K562 (cell line): ENCODE data around the gene RALGAPA2. TPM values are rescaled to one million over a fixed set of nuclear protein-coding genes. Genes with fewer than 3 reads are reported as not detected.

Experiments used
- ATAC-seq: fragments of 200-7000 bp; cut with Tn5 transposase; 3 replicates; pipeline ENCODE4 v1.9.1; 2020; ENCODE audit warnings: moderate library complexity
- BruUV-seq: library from RNA; stranded (reverse); fragments of 400-500 nt; replicated peaks from 2 replicates; lab custom pipeline; 2021; lab: Mats Ljungman, UMichigan
- CTCF ChIA-PET: fragments of 300-600 bp; formaldehyde crosslinking; extraction: SDS; loops from one replicate; lab custom pipeline; 2021; ENCODE audit warnings: low intra/inter-chr PET ratio; lab: Yijun Ruan, JAX
- POLR2A ChIA-PET: fragments of 300-600, 350-650 bp; sonication (Branson Sonifier 250); formaldehyde crosslinking; extraction: SDS; loops from one replicate; lab custom pipeline; 2021; ENCODE audit warnings: antibody characterized with exemption, inconsistent platforms; lab: Yijun Ruan, JAX
- DNase-seq, 4 experiments: peaks; one replicate each; pipeline versions ENCODE4 v3.0.0 to v3.0.0-alpha.2; 2011 to 2018; ENCODE audit warnings: low spot score in 3 of 4, mixed read lengths in 3 of 4; ENCODE audit errors: extremely low read depth in 1 of 4
- FAIRE-seq: peaks from 2 replicates; lab custom pipeline; 2011; peaks lifted over from hg19 to GRCh38; lab: Jason Lieb, UNC
- H2AFZ ChIP-seq: 2 replicates; pipeline ENCODE4 v1.6.0; 2011; ENCODE audit warnings: low read depth, low read length, control low read depth, inconsistent platforms
- H3K27ac ChIP-seq: fragments of 200-600 bp; 3 replicates; pipeline ENCODE4 v1.8.0; 2011; ENCODE audit warnings: low read depth, mild to moderate bottlenecking, control low read depth, inconsistent platforms, low read length, moderate library complexity, mixed read lengths; ENCODE audit errors: extremely low read depth
- H3K27me3 ChIP-seq, 2 experiments: fragments of 300-600 bp in 1 of 2; 2 replicates in 1 of 2; 3 replicates in 1 of 2; pipeline versions ENCODE4 v1.6.0 to v1.8.0; 2011; ENCODE audit warnings: inconsistent platforms in 2 of 2, low read length in 2 of 2, mild to moderate bottlenecking in 1 of 2, mixed read lengths in 1 of 2, moderate library complexity in 1 of 2; ENCODE audit not compliant: control insufficient read depth in 2 of 2, insufficient read depth in 2 of 2
- H3K36me3 ChIP-seq: fragments of 300-600 bp; 3 replicates; pipeline ENCODE4 v1.8.0; 2011; ENCODE audit warnings: mild to moderate bottlenecking, low read length, inconsistent platforms; ENCODE audit not compliant: control insufficient read depth, insufficient read depth
- H3K4me1 ChIP-seq, 2 experiments: fragments of 200-600 bp in 1 of 2; replicated peaks in 1 of 2; 2 replicates in 1 of 2; 3 replicates in 1 of 2; pipeline versions ENCODE4 v1.5.1 to v1.8.0; 2011; ENCODE audit warnings: inconsistent platforms in 2 of 2, low read length in 2 of 2, mild to moderate bottlenecking in 1 of 2, mixed read lengths in 1 of 2, moderate library complexity in 1 of 2; ENCODE audit not compliant: control insufficient read depth in 2 of 2, insufficient read depth in 2 of 2
- H3K4me2 ChIP-seq: 2 replicates; pipeline ENCODE4 v1.6.1; 2011; ENCODE audit warnings: low read length, control low read depth, inconsistent platforms, mixed read lengths; ENCODE audit not compliant: insufficient read depth
- H3K4me3 ChIP-seq: fragments of 200-600 bp; sonication (generic), shearing (Covaris generic); 2 replicates; pipeline ENCODE4 v1.5.1; 2016; ENCODE audit warnings: control low read depth, inconsistent platforms
- H3K79me2 ChIP-seq: fragments of 200-600 bp; 3 replicates; pipeline ENCODE4 v1.8.0; 2011; ENCODE audit warnings: low read length, inconsistent platforms; ENCODE audit not compliant: control insufficient read depth, insufficient read depth
- H3K9ac ChIP-seq, 2 experiments: 2 replicates each; pipeline versions ENCODE4 v1.6.0 to v1.6.1; 2011; ENCODE audit warnings: low read depth in 2 of 2, low read length in 2 of 2, control low read depth in 1 of 2, inconsistent platforms in 1 of 2, mild to moderate bottlenecking in 1 of 2, mixed read lengths in 1 of 2; ENCODE audit not compliant: insufficient read depth in 1 of 2
- H3K9me1 ChIP-seq: one replicate; pipeline ENCODE4 v1.6.0; 2011; ENCODE audit warnings: inconsistent platforms, mild to moderate bottlenecking, low read length, moderate library complexity; ENCODE audit not compliant: control insufficient read depth, insufficient read depth
- H3K9me3 ChIP-seq: replicated peaks from 2 replicates; pipeline ENCODE4 v1.5.1; 2011; ENCODE audit warnings: low read depth, low read length, inconsistent platforms; ENCODE audit not compliant: control insufficient read depth, insufficient read depth
- H4K20me1 ChIP-seq: replicated peaks from 2 replicates; pipeline ENCODE4 v1.6.1; 2011; ENCODE audit warnings: low read length, inconsistent platforms, mixed read lengths; ENCODE audit not compliant: control insufficient read depth, insufficient read depth
- BCOR ChIP-seq: fragments of 450-650 bp; IDR thresholded peaks from 2 replicates; pipeline ENCODE4 v1.6.1; 2016
- JUNB ChIP-seq: fragments of 450-650 bp; formaldehyde crosslinking; conservative IDR thresholded peaks from 2 replicates; pipeline ENCODE4 v1.4.0; 2020; ENCODE audit warnings: mild to moderate bottlenecking
- NR2F6 ChIP-seq: fragments of 450-650 bp; formaldehyde crosslinking; IDR thresholded peaks from 2 replicates; pipeline ENCODE4 v1.4.0; 2020; ENCODE audit warnings: mild to moderate bottlenecking
- POLR2A ChIP-seq: fragments of 450-650 bp; conservative IDR thresholded peaks from 2 replicates; pipeline ENCODE4 v1.6.1; 2016
- PTBP1 ChIP-seq: fragments of 200-400 bp; formaldehyde crosslinking; IDR thresholded peaks from 2 replicates; pipeline ENCODE4 v1.6.1; 2017; ENCODE audit warnings: low read depth, low read length
- WGBS: fragments of 100-300 bp; shearing (Covaris generic); methylation state at CpG from one replicate; pipeline ENCODE4 v1.1.6; 2016; ENCODE audit warnings: low coverage, mixed read lengths; ENCODE audit not compliant: insufficient coverage; ENCODE audit errors: missing lambda C conversion rate; 5-methylcytosine and 5-hydroxymethylcytosine counted together
- in situ Hi-C: fragments of 300-500 bp; cut with MboI; formaldehyde crosslinking; loops from 4 replicates; pipeline ENCODE4 v1.15.0; 2018; ENCODE audit warnings: inconsistent platforms, mixed read lengths
- intact Hi-C: fragments of 100-400 bp; cut with micrococcal nuclease; formaldehyde crosslinking; loops from 2 replicates; pipeline ENCODE4 v1.14.2; 2022
- polyA plus RNA-seq, 8 experiments: library from polyadenylated mRNA; depleted of rRNA in 4 of 8; stranded (reverse) in 5 of 8; unstranded in 3 of 8; fragments of >200 nt; fragmentation: Nextera tagmentation in 2 of 8; fragmentation: Illumina TruSeq in 1 of 8; extraction: Ambion mirVana in 2 of 8; extraction: Trizol in 1 of 8; gene quantifications; 2 replicates each; pipeline versions ENCODE4 v1.2.1 to v1.2.3, GENCODE V29; 2011 to 2014; ENCODE audit warnings: inconsistent platforms in 1 of 8, missing spikeins in 1 of 8
- total RNA-seq, 7 experiments: library from RNA; depleted of rRNA in 6 of 7; stranded (reverse); fragments of >200 nt in 6 of 7; fragmentation: Illumina TruSeq in 2 of 7; extraction: Trizol in 2 of 7; gene quantifications; 2 replicates each; pipeline versions ENCODE4 v1.2.1 to v1.2.3, GENCODE V29; 2011 to 2021; ENCODE audit warnings: low replicate concordance in 1 of 7
- TF ChIP-seq, protein P1 (sequence below): fragments of 450-650 bp; IDR thresholded peaks from one replicate; pipeline ENCODE4 v1.6.1; 2018; ENCODE audit warnings: mild to moderate bottlenecking, moderate library complexity; ENCODE audit not compliant: partially characterized antibody
- TF ChIP-seq, protein P2 (sequence below): fragments of 250-450 bp; sonication (Bioruptor Pico); IDR thresholded peaks from 2 replicates; pipeline ENCODE4 v1.4.0; 2020
- TF ChIP-seq, protein P3 (sequence below): sonication (generic); formaldehyde crosslinking; IDR thresholded peaks from 2 replicates; pipeline ENCODE4 v1.8.1; 2022; ENCODE audit warnings: missing genetic modification reagents
- TF ChIP-seq, protein P4 (sequence below), 2 experiments: fragments of 450-650 bp in 1 of 2; sonication (generic) in 1 of 2; formaldehyde crosslinking in 1 of 2; IDR thresholded peaks; 2 replicates each; pipeline versions ENCODE4 v1.7.1 to v1.9.0; 2016 to 2022; ENCODE audit warnings: inconsistent platforms in 1 of 2, mild to moderate bottlenecking in 1 of 2, missing genetic modification reagents in 1 of 2

RALGAPA2 gene
- total and polyA plus RNA-seq, 9 of the 15 experiments (the other 6 are each of a cell fraction or from before 2014, with no cell fraction given): 0.35 to 2.7 (median 1.4) TPM

DNA sequence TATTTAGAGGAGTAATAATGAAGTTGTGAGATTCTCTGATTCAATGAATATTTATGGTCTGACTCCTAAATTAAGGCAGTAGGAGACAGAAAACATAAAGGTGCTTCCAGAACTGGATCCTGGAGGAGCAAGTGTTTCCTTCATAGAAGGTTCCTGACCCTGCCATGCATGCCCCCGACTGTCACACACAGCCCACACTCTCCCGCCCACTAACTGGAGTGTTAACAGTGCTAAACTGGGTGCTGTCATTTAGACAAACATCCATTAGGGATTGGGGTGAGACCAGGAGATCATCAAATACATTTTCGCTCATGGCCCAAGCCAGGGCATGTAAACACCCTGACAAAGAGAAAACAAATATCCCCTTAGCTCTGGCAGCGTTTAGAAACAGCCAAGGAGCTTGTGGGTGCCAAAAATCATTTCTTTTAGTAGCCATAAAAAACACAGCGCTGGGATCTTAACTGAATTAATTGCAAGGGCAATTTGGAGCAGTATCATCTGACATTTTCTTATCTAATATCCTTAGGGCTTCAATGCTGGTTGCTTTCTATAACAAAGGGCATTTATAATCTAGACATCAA, 297.7 kb downstream of the RALGAPA2 start:
- Histone ChIP-seq H3K36me3 (no peaks in the 10 kb centered on the region), H3K27ac (no peak overlapping the region), H3K79me2 (no peaks in the 10 kb centered on the region), H3K9ac (no peak overlapping the region), H3K4me3 (no peak overlapping the region), H3K27me3 (peaks cover 0 to 9% of the 10 kb centered on the region in 2 experiments; a peak in 3 of 5 replicates), H3K9me1 (no peaks in the 10 kb centered on the region), H2AFZ (no peak overlapping the region), H3K4me1 (no peaks in the 10 kb centered on the region), H3K4me2 (no peak overlapping the region), H3K9me3 (no peaks in the 10 kb centered on the region), H4K20me1 (no peaks in the 10 kb centered on the region)
- ATAC-seq: no peak
- in situ Hi-C loops (no loop called here), intact Hi-C loops (no loop called here)
- ChIA-PET POLR2A (interaction anchor here (0.6 to 0.7 kb wide), 2 partner anchors 22 to 1371 kb away, joined by 3 read pairs; no protein-coding TSS in a partner anchor), CTCF (no interaction called here)
- DNase-seq: no peak
- 0% methylated on average over 5 of the region's 5 CpGs for WGBS
- FAIRE-seq: no peak
- no TSS peak for BruUV-seq
- TF ChIP-seq, protein P1, sequence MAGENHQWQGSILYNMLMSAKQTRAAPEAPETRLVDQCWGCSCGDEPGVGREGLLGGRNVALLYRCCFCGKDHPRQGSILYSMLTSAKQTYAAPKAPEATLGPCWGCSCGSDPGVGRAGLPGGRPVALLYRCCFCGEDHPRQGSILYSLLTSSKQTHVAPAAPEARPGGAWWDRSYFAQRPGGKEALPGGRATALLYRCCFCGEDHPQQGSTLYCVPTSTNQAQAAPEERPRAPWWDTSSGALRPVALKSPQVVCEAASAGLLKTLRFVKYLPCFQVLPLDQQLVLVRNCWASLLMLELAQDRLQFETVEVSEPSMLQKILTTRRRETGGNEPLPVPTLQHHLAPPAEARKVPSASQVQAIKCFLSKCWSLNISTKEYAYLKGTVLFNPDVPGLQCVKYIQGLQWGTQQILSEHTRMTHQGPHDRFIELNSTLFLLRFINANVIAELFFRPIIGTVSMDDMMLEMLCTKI: no peak
- TF ChIP-seq NR2F6 (CRISPR knock-in tag) (no peak), POLR2A (no peak), PTBP1 (no peak), JUNB (no peak), BCOR (no peak)
- TF ChIP-seq, protein P2, sequence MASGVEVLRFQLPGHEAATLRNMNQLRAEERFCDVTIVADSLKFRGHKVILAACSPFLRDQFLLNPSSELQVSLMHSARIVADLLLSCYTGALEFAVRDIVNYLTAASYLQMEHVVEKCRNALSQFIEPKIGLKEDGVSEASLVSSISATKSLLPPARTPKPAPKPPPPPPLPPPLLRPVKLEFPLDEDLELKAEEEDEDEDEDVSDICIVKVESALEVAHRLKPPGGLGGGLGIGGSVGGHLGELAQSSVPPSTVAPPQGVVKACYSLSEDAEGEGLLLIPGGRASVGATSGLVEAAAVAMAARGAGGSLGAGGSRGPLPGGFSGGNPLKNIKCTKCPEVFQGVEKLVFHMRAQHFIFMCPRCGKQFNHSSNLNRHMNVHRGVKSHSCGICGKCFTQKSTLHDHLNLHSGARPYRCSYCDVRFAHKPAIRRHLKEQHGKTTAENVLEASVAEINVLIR (CRISPR knock-in tag): no peak
- TF ChIP-seq, protein P3, sequence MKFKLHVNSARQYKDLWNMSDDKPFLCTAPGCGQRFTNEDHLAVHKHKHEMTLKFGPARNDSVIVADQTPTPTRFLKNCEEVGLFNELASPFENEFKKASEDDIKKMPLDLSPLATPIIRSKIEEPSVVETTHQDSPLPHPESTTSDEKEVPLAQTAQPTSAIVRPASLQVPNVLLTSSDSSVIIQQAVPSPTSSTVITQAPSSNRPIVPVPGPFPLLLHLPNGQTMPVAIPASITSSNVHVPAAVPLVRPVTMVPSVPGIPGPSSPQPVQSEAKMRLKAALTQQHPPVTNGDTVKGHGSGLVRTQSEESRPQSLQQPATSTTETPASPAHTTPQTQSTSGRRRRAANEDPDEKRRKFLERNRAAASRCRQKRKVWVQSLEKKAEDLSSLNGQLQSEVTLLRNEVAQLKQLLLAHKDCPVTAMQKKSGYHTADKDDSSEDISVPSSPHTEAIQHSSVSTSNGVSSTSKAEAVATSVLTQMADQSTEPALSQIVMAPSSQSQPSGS (CRISPR knock-in tag): no peak
- TF ChIP-seq, protein P4, sequence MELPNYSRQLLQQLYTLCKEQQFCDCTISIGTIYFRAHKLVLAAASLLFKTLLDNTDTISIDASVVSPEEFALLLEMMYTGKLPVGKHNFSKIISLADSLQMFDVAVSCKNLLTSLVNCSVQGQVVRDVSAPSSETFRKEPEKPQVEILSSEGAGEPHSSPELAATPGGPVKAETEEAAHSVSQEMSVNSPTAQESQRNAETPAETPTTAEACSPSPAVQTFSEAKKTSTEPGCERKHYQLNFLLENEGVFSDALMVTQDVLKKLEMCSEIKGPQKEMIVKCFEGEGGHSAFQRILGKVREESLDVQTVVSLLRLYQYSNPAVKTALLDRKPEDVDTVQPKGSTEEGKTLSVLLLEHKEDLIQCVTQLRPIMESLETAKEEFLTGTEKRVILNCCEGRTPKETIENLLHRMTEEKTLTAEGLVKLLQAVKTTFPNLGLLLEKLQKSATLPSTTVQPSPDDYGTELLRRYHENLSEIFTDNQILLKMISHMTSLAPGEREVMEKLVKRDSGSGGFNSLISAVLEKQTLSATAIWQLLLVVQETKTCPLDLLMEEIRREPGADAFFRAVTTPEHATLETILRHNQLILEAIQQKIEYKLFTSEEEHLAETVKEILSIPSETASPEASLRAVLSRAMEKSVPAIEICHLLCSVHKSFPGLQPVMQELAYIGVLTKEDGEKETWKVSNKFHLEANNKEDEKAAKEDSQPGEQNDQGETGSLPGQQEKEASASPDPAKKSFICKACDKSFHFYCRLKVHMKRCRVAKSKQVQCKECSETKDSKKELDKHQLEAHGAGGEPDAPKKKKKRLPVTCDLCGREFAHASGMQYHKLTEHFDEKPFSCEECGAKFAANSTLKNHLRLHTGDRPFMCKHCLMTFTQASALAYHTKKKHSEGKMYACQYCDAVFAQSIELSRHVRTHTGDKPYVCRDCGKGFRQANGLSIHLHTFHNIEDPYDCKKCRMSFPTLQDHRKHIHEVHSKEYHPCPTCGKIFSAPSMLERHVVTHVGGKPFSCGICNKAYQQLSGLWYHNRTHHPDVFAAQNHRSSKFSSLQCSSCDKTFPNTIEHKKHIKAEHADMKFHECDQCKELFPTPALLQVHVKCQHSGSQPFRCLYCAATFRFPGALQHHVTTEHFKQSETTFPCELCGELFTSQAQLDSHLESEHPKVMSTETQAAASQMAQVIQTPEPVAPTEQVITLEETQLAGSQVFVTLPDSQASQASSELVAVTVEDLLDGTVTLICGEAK (IDR thresholded peaks at IDR 0.05): no peak
- TF ChIP-seq, protein P4 (CRISPR knock-in tag; IDR thresholded peaks at IDR 0.05): no peak
